Stimulated activated memory B cell treated with anti-CD40 and anti-IgM and Interleukin-4, amounts not matched to agents 10 μg/mL and 1 μg/mL and 100 μg/mL, for 72 hours (primary cell): ENCODE measurements around the gene NAAA.
"Not testable (repeated sequence)": the region's sequence is repeated elsewhere in the genome, so short reads cannot be mapped to it uniquely, and the experiment has no call there.

Source experiments
- ATAC-seq: fragments of 150-1000 bp; cut with Tn5 transposase; 2 replicates; pipeline ENCODE4 v1.10.0; 2021
- H3K27ac Mint-ChIP-seq: one replicate; pipeline ENCODE4 v1.8.0; 2022; ENCODE audit warnings: mild to moderate bottlenecking, mixed read lengths
- H3K27me3 Mint-ChIP-seq: one replicate; pipeline ENCODE4 v1.8.0; 2022; ENCODE audit warnings: mixed read lengths
- H3K36me3 Mint-ChIP-seq: one replicate; pipeline ENCODE4 v1.8.0; 2022; ENCODE audit warnings: mixed read lengths
- H3K4me1 Mint-ChIP-seq: one replicate; pipeline ENCODE4 v1.8.0; 2022; ENCODE audit warnings: mixed read lengths
- H3K4me3 Mint-ChIP-seq: one replicate; pipeline ENCODE4 v1.8.0; 2022; ENCODE audit warnings: mild to moderate bottlenecking, moderate library complexity, mixed read lengths
- H3K9me3 Mint-ChIP-seq: one replicate; pipeline ENCODE4 v1.8.0; 2022; ENCODE audit warnings: mixed read lengths

The NAAA gene

GRCh38 chr4:75940692-75941253, at the start of gene NAAA:
Gene NAAA (minus strand): TSS chr4:75941013. CDS start chr4:75940949, 64 bp downstream.
- H3K36me3 Mint-ChIP-seq, result peaks cover 5% of the 10 kb centered on the region
- peak within 1 kb of the TSS; percentile 94 for H3K4me3 Mint-ChIP-seq
- H3K27me3 Mint-ChIP-seq, result no peaks in the 10 kb centered on the region
- peaks cover 30% of the 10 kb centered on the region for H3K4me1 Mint-ChIP-seq
- peak within 1 kb of the TSS; percentile 99 for H3K27ac Mint-ChIP-seq
- peak; percentile 92 for ATAC-seq
- H3K9me3 Mint-ChIP-seq, result no peaks in the 10 kb centered on the region

- H3K27me3 Mint-ChIP-seq, result no peaks in the 10 kb centered on the region
- no peaks in the 10 kb centered on the region for H3K9me3 Mint-ChIP-seq
- no peak for ATAC-seq
- H3K4me1 Mint-ChIP-seq, result peaks cover 33% of the 10 kb centered on the region
- peak overlapping the region; percentile 85 for H3K27ac Mint-ChIP-seq
- peaks cover 12% of the 10 kb centered on the region for H3K36me3 Mint-ChIP-seq
- H3K4me3 Mint-ChIP-seq, result peak overlapping the region; percentile 92
Measured at GRCh38 chr4:75989846-75990528, 49.2 kb upstream of the NAAA start.

GRCh38 chr4:75985116-75985515, 44.3 kb upstream of the NAAA start:
- peaks cover 21% of the 10 kb centered on the region for H3K36me3 Mint-ChIP-seq
- no peak overlapping the region for H3K4me3 Mint-ChIP-seq
- H3K27me3 Mint-ChIP-seq, result no peaks in the 10 kb centered on the region
- peaks cover 29% of the 10 kb centered on the region for H3K4me1 Mint-ChIP-seq
- no peaks in the 10 kb centered on the region for H3K9me3 Mint-ChIP-seq
- no peak overlapping the region for H3K27ac Mint-ChIP-seq
- ATAC-seq, result no peak

GRCh38 chr4:75980576-75980975, 39.8 kb upstream of the NAAA start:
- no peak for ATAC-seq
- H3K27me3 Mint-ChIP-seq, result no peaks in the 10 kb centered on the region
- no peak overlapping the region for H3K4me3 Mint-ChIP-seq
- H3K9me3 Mint-ChIP-seq, result no peaks in the 10 kb centered on the region
- peaks cover 34% of the 10 kb centered on the region for H3K36me3 Mint-ChIP-seq
- H3K27ac Mint-ChIP-seq, result no peak overlapping the region
- no peaks in the 10 kb centered on the region for H3K4me1 Mint-ChIP-seq

GRCh38 chr4:75976177-75976576, 35.4 kb upstream of the NAAA start:
- no peak overlapping the region for H3K27ac Mint-ChIP-seq
- H3K36me3 Mint-ChIP-seq, result peaks cover 69% of the 10 kb centered on the region
- no peak for ATAC-seq
- no peak overlapping the region for H3K4me3 Mint-ChIP-seq
- no peaks in the 10 kb centered on the region for H3K4me1 Mint-ChIP-seq
- no peaks in the 10 kb centered on the region for H3K9me3 Mint-ChIP-seq
- H3K27me3 Mint-ChIP-seq, result no peaks in the 10 kb centered on the region

- Mint-ChIP-seq H3K36me3 (peaks cover 74% of the 10 kb centered on the region), H3K27me3 (no peaks in the 10 kb centered on the region), H3K4me3 (no peak overlapping the region), H3K4me1 (no peaks in the 10 kb centered on the region), H3K9me3 (no peaks in the 10 kb centered on the region), H3K27ac (no peak overlapping the region)
- ATAC-seq, result no peak
Measured at GRCh38 chr4:75973766-75974165, 33.0 kb upstream of the NAAA start.

GRCh38 chr4:75968084-75968483, 27.3 kb upstream of the NAAA start:
- no peak overlapping the region for H3K4me3 Mint-ChIP-seq
- H3K9me3 Mint-ChIP-seq, result peaks cover 6% of the 10 kb centered on the region
- ATAC-seq, result no peak
- H3K36me3 Mint-ChIP-seq, result peaks cover 89% of the 10 kb centered on the region
- H3K4me1 Mint-ChIP-seq, result no peaks in the 10 kb centered on the region
- no peaks in the 10 kb centered on the region for H3K27me3 Mint-ChIP-seq
- H3K27ac Mint-ChIP-seq, result no peak overlapping the region

- Mint-ChIP-seq H3K4me1 (no peaks in the 10 kb centered on the region), H3K36me3 (peaks cover 83% of the 10 kb centered on the region), H3K9me3 (peaks cover 6% of the 10 kb centered on the region), H3K27ac (no peak overlapping the region), H3K4me3 (no peak overlapping the region), H3K27me3 (no peaks in the 10 kb centered on the region)
- no peak for ATAC-seq
Measured at GRCh38 chr4:75963558-75963957, 22.7 kb upstream of the NAAA start.

- H3K4me1 Mint-ChIP-seq, H3K27me3 Mint-ChIP-seq, H3K27ac Mint-ChIP-seq, H3K9me3 Mint-ChIP-seq, H3K4me3 Mint-ChIP-seq, ATAC-seq: not testable (repeated sequence)
- H3K36me3 Mint-ChIP-seq, result peaks cover 83% of the 10 kb centered on the region
Measured at GRCh38 chr4:75962072-75962471, 21.3 kb upstream of the NAAA start.

GRCh38 chr4:75958546-75958945, 17.7 kb upstream of the NAAA start:
- not testable (repeated sequence) for H3K4me1 Mint-ChIP-seq, H3K4me3 Mint-ChIP-seq, H3K27ac Mint-ChIP-seq, H3K27me3 Mint-ChIP-seq, ATAC-seq, H3K9me3 Mint-ChIP-seq
- peaks cover 73% of the 10 kb centered on the region for H3K36me3 Mint-ChIP-seq

GRCh38 chr4:75954811-75955210, 14.0 kb upstream of the NAAA start:
- Mint-ChIP-seq H3K36me3 (peaks cover 70% of the 10 kb centered on the region), H3K4me1 (peaks cover 16% of the 10 kb centered on the region)
- H3K27me3 Mint-ChIP-seq, H3K27ac Mint-ChIP-seq, H3K4me3 Mint-ChIP-seq, H3K9me3 Mint-ChIP-seq, ATAC-seq: not testable (repeated sequence)

- peaks cover 59% of the 10 kb centered on the region for H3K36me3 Mint-ChIP-seq
- peaks cover 29% of the 10 kb centered on the region for H3K4me1 Mint-ChIP-seq
- H3K9me3 Mint-ChIP-seq, result no peaks in the 10 kb centered on the region
- no peaks in the 10 kb centered on the region for H3K27me3 Mint-ChIP-seq
- peak overlapping the region; percentile 19 for H3K27ac Mint-ChIP-seq
- H3K4me3 Mint-ChIP-seq, result no peak overlapping the region
- no peak for ATAC-seq
Measured at GRCh38 chr4:75953509-75953908, 12.7 kb upstream of the NAAA start.

GRCh38 chr4:75950213-75950815, 9.5 kb upstream of the NAAA start:
- H3K27ac Mint-ChIP-seq, result no peak overlapping the region
- no peak for ATAC-seq
- no peaks in the 10 kb centered on the region for H3K27me3 Mint-ChIP-seq
- no peak overlapping the region for H3K4me3 Mint-ChIP-seq
- H3K4me1 Mint-ChIP-seq, result peaks cover 30% of the 10 kb centered on the region
- peaks cover 37% of the 10 kb centered on the region for H3K36me3 Mint-ChIP-seq
- H3K9me3 Mint-ChIP-seq, result no peaks in the 10 kb centered on the region

- Mint-ChIP-seq H3K9me3 (no peaks in the 10 kb centered on the region), H3K36me3 (peaks cover 32% of the 10 kb centered on the region), H3K27ac (peak overlapping the region; percentile 42), H3K4me1 (peaks cover 30% of the 10 kb centered on the region), H3K4me3 (no peak overlapping the region), H3K27me3 (no peaks in the 10 kb centered on the region)
- peak; percentile 67 for ATAC-seq
Measured at GRCh38 chr4:75948822-75949444, 8.1 kb upstream of the NAAA start.

- Mint-ChIP-seq H3K9me3 (no peaks in the 10 kb centered on the region), H3K27ac (peak overlapping the region; percentile 99), H3K27me3 (no peaks in the 10 kb centered on the region), H3K36me3 (peaks cover 5% of the 10 kb centered on the region), H3K4me1 (peaks cover 30% of the 10 kb centered on the region), H3K4me3 (peak overlapping the region; percentile 94)
- peak; percentile 89 for ATAC-seq
Measured at GRCh38 chr4:75939890-75940691, 722 bp downstream of the NAAA start.
